GM03348 (cell line): ENCODE measurements around the gene ARHGAP21.

Experiments
- DNase-seq: peaks from one replicate; pipeline ENCODE4 v3.0.0; 2012; ENCODE audit warnings: low spot score

Gene ARHGAP21

DNA sequence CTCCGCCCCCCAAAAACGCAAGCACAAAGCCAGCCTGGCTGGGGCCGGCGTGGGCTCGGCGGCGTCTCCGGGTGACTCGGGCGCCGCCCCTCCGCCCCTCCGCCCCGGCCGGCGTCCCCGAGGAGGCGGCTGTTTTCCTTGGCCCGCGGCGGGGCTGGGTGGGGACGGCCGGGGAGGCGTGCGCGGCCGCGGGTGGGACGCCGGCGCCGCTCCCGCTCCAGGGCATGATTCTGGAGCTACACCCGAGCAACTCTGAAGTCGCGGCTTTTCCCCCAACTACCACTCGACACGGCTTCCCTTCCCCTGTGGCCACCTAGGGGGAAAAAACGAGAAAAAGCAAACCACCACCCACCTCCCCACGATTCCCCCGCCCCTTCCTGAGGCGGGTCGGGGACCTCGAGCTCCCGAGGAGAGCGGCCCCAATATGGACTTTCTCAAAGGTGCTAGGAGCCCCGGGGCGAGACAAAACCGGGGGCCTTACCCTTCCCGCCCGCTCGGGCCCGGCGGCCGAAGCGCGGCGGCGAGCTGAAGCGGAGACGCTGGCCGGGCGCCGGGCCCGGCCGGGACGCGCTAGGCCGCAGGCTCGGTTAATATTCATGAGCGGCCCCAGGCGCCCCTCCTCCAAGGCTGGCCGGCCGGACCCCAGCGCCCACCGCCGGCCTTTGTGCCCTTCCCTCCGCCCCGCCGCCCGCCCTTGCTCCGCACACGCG lies 856 bp downstream of the ARHGAP21 start:
- DNase-seq: peak; percentile 83

GRCh38 chr10:24722131-24722675 lies 1.5 kb downstream of the ARHGAP21 start:
- DNase-seq: no peak

DNA sequence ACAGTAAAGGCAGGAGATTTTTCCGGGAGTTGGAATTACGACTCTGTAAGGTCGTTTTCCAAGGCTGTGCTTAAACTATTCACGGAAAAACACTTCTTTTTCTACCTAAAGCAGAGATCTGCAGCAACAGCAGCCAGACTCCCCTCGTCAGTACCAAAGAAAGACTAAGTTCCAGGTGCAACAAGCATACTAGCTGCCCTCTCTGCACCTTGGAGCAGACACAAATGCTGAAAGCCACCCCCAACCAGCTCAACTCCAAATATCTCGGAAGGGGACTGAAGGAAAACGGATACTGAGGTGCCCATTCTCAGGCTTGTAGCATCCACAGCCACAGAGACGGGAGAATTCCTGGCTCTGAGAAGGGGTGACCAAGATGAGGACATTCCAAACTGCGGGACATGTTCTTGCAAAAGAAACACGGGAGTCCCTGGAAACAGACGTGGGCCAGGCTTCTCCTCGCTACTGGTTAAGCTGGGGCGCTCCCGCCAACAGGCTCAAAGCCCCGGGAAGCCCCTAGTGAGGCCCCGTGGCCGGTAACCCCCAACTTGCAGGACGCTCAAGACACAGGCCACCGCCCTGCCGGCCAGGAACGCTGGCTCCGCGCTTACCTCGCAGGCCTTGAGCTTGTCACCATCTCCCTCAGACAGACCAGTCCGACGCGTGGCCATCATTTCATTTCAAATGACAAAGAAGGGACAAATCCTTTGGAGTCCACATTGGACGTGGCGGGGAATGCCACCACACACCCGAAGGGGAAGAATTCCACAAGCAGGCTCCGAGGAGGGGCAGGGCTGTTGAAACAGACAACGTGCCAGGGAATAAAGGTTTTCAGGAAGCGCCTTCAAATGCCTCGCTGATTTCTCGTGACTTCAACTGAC lies 2.2 kb downstream of the ARHGAP21 start:
- DNase-seq: peak; percentile 16

GRCh38 chr10:24720096-24720495 lies 3.6 kb downstream of the ARHGAP21 start:
- DNase-seq: no peak

- DNase-seq: peak; percentile 80
Observed at GRCh38 chr10:24718031-24718855, 5.4 kb downstream of the ARHGAP21 start.

GRCh38 chr10:24716295-24716694 lies 7.4 kb downstream of the ARHGAP21 start:
- DNase-seq: no peak

- DNase-seq: no peak
Observed at GRCh38 chr10:24715246-24715769, 8.4 kb downstream of the ARHGAP21 start.

DNA sequence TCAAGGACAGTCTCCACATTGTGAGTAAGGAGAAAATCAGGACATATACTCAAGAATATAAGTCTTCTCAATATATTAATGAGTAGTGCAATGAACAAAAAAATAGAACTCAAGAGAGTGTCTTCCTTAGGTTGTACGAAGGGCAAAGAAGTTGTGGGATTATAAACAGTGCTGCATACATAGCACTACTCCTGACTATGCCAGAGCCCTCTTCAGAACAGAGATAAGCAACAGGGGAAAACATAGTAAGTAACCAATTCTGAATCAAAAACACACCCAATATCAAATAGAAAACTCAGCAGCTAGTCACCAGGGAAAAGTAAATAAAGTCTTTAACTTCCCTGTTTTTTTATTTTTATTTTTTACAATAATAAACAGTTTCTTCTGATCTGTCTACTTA lies 10.6 kb downstream of the ARHGAP21 start:
- DNase-seq: no peak

GRCh38 chr10:24711465-24711864 lies 12.2 kb downstream of the ARHGAP21 start:
- DNase-seq: no peak

DNA sequence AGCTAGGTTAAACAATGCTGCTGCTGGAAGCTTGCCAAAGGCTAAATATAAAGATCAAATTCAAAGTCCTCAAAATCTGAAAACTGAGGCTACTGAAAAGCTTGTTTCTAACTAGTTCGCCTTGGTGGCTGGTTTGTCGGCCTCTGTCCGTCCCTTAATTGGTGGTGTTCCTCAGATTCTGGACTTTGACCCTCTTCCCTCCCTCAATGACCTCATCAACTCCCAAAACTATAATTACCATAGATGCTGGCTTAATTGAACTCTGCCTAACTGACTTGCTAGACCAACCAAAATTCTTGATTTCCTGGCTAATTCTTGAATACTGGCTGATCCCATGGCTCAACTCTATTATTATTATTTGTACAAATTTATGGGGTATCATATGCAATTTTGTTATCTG lies 15.6 kb downstream of the ARHGAP21 start:
- no peak for DNase-seq

- no peak for DNase-seq
Observed at GRCh38 chr10:24707445-24707844, 16.2 kb downstream of the ARHGAP21 start.

DNA sequence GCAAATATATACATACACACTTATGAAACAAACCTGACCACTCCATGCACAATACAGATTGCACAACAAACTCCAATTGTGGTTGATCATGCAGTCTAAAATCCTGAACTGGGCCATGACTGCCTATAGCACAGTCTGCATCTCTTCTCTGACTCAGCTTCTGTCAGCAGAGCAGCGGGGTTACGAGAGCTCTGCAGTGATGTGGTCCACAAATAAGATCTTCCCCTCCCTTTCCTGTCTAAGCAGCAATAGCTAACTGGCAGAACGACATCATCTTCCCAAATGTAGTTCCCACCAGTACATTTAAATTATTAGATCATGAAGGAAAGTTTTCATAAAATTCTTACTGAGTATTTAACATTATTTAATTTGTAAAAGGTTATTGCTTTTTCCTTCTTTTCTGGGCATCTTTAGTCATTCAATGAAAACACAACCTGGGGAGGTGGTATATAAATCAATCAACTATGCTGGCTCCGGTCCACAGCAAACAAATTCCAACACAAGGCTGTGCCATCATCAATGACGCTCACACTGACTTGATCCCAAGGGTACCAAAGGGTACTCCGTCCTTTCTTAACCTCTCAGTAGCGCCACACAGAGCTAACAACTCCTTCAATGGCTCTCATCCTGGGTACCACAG lies 17.1 kb downstream of the ARHGAP21 start:
- peak; percentile 80 for DNase-seq

DNA sequence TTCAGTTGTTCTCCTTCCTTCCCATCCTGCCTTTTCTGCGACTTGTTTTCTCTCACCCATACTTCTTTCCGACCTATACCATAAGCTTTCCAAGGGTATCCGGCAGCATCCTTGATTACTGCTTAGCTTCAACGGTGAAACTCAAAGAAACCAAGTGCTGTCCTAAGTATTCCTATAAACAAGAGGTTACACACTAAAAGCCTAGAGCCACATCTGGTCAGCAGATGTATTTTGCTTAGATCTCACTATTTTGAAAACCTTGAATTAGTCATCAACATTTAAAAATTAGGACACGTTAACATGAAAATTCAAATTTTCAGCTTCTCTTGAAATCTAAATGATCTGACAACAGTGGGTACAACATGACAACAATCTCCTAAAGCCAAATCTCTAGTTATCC lies 20.0 kb downstream of the ARHGAP21 start:
- peak; percentile 67 for DNase-seq

GRCh38 chr10:24701447-24701846 lies 22.2 kb downstream of the ARHGAP21 start:
- no peak for DNase-seq

- no peak for DNase-seq
Observed at GRCh38 chr10:24700948-24701347, 22.7 kb downstream of the ARHGAP21 start.

- DNase-seq: no peak
Observed at GRCh38 chr10:24698270-24698669, 25.4 kb downstream of the ARHGAP21 start.

- DNase-seq: no peak
Observed at GRCh38 chr10:24697080-24697479, 26.6 kb downstream of the ARHGAP21 start.

- DNase-seq: no peak
Observed at GRCh38 chr10:24695452-24695851, 28.2 kb downstream of the ARHGAP21 start.

- no peak for DNase-seq
Observed at GRCh38 chr10:24694086-24694485, 29.6 kb downstream of the ARHGAP21 start.

- DNase-seq: peak; percentile 45
Observed at GRCh38 chr10:24690961-24691512, 32.6 kb downstream of the ARHGAP21 start.

DNA sequence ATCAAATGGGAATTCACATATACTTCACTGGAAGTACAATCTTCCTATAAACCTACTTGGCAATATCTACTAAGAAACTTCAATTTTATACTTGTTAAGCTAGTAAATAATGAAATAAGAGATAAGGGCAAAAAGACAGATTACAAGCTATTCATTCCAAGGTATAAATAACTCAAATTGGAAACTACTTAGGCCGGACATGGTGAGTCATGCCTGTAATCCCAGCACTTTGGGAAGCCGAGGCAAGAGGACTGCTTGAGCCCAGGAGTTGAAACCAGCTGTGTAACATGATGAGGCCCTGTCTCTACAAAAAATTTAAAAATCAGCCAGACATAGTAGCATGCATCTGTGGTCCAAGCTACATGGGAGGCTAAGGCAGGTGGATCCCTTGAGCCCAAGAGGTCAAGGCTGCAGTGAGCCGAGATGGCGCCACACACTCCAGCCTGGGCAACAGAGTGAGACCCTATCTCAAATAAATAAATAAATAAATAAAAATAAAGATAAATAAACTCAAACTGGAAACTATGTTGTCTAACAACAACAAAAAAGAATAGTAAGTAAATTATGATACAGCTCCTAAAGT lies 37.6 kb downstream of the ARHGAP21 start:
- peak; percentile 14 for DNase-seq
